NCI-H2029 treated with DMSO at 0.1 percent for 48 hours (cell line): ENCODE measurements around the gene RPS4Y1.
"Not testable (repeated sequence)": the region's sequence is repeated elsewhere in the genome, so short reads cannot be mapped to it uniquely, and the experiment has no call there.

Experiments used
- DNase-seq: peaks from one replicate; lab custom pipeline; 2025; lab: John Stamatoyannopoulos, UW

Gene RPS4Y1

DNA sequence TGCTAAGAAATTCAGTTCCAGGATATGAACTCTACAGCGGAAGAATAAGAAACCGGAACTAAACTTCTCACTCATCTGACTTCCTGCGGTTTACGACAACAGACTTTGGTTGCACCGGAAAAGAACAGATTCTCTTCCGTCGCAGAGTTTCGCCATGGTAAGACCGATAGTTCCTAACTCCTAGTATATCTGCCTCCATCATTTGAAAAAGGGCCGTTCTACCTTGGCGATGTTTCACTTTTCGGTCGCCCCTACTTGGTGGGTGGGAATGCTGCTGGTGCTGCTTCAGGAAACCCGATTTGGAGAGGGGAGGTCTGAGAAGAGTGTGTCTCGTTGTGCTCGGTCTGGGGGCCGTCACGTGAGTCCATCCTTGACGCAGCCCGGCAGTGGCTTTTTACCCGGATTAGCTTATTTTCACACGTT, at the start of gene RPS4Y1:
Gene RPS4Y1, plus strand, starts transcription at position 132 of the 423 bp plus-strand sequence. Its CDS starts 23 bp downstream, at position 155.
- DNase-seq, result no peak

DNA sequence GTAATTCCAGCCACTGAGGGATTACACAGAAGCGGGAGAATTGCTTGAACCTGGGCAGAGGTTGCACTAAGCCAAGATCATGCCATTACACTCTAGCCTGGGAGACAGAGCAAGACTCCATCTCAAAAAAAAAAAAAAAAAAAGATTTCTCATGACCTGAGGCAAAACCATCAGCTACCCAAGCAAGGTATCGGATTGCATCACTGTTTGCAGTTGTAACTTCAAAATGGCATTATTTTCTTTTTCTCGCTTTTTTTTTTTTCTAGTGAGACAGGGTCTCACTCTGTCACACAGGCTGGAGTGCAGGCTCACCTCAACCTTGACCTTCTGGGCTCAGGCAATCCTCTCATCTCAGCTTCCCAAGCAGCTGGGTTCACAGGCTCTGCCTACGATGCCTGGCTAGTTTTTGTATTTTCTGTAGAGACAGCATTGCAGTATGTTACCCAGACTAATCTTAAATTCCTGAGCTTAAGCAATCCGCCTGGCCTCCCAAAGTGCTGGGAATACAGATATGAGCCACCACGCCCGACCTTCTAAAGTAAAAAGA, 44.4 kb upstream of the RPS4Y1 start:
- no peak for DNase-seq

DNA sequence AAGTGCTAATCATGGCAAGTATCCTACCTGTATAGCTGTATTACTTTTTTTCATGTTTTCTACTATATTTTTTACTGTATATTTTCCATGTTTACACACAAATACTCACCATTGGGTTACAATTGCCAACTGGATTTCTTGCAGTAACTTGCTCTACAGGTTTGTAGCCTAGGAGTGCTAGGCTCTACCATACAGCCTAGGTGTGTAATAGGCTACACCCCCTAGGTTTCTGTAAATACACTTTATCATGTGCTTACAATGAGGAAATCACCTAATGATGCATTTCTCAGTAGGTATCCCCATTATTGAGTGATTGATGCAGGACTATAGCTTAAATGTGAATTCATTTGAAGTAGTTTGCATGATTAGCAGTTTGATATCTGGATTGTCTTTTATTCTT, 43.4 kb upstream of the RPS4Y1 start:
- DNase-seq, result no peak

DNA sequence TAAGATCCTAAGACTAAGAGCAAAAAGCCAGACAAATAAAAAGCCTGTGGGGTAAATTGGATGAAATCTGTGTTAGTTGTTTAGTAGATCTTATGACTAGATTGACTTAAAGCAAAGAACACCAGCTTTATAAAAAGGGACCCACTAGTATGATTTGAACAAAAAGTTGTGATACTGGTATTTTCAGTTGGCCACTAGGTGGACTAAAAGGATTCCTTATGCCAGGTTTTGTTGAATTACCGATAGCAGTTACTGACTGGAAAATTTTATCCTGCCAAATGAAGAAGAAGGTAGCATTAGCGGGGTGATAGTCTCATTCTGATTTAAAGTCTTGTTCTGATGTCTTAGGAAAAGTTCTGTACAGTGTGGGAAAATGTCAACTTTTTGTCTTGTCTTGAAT, 41.2 kb upstream of the RPS4Y1 start:
- no peak for DNase-seq

DNA sequence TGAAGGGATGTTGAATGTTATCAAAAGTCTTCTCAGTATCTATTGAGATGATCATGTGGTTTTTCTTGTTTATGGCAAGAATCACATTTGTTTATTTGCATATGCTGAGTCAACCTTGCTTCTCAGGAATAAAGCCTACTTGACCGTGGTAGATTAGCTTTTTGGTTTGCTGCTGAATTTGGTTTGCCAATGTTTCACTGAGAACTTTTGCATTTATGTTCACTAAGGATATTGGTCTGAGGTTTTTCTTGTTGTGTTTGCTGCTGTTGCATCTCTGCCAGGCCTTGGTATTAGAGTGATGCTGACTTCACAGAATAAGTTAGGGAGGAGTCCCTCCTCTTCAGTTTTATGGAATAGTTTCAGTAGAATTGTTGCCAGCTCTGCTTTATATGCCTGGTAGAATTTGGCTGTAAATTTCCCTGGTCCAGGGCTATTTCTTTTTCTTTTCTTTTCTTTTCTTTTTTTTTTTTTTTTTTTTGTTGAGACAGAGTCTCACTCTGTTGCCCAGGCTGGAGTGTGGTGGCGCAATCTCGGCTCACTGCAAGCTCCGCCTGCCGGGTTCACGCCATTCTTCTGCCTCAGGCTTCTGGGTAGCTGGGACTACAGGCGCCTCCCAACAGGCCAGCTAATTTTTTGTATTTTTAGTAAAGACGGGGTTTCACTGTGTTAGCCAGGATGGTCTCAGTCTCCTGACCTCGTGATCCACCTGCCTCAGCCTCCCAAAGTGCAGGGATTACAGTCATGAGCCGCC, 24.1 kb upstream of the RPS4Y1 start:
- not testable (repeated sequence) for DNase-seq

DNA sequence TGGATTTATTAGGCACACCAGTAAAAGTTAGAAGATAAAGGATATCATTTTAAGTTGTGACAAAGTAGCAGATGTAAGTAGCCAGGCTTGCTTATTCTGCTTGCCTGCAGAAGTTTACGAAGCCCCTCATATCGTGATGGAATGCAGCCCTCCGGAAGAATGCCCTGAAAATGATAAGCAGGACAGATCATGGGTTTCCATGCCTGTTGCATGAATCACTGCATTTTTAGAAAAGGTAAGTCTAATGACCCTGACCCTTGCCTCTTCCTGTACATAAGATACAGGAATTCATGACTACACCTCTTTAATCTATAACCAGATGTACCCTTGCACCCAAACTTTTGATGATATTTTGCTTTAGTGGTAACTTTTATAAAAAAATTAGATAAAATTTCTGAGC, 16.9 kb upstream of the RPS4Y1 start:
- DNase-seq, result no peak

DNA sequence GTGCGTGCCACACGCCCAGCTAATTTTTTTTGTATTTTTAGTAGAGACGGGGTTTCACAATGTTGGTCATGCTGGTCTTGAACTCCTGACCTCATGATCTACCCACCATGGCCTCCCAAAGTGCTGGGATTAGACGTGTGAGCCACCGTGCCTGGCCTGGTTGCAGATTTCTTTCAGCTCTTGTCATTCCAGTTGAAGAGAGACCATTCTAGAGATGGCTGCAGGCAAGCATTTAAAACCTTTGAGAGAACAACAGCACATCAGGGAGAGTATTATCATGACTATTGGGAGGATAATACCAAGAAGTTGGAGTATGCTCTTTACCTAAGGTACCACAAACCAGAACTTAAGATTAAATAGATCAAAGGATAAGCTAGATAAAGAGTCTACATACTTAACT, 12.9 kb upstream of the RPS4Y1 start:
- no peak for DNase-seq

DNA sequence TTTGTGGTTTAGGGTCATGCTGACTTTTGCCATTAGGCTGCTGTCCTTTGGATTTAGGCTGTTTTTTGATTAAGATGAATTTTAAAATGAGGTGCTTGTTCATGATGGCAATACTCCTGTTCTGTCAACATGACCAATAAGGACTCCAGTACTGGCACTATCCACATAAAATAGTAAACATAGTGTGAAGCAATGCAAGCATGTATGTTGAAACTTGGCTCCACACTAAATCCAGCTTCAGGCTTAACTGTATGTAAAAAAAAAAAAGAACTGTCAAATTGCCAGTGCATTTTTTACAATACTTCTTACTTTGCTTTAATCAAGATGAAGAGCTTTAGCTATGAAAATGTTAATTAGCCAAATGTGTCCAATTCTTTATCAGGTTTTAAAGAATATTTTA, 6.2 kb upstream of the RPS4Y1 start:
- no peak for DNase-seq

DNA sequence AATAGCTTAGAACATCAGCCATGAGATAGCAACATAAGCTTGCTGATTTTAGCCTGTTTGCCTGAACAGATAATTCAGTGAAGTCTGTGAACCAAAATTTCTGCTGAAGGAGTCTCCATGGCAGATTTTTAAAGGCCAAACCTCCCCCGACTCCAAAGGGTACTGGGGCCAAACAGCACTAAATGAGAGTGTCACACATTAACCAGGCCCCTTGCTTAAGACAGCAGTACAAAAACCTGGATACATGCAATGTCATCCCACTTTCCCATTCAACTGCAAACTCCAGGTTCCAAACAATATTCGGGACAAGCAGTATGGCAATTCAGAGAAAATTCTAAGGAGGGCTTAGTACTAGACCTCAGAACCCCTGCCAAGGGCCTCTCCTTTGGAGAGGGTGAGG, 4.3 kb upstream of the RPS4Y1 start:
- no peak for DNase-seq

DNA sequence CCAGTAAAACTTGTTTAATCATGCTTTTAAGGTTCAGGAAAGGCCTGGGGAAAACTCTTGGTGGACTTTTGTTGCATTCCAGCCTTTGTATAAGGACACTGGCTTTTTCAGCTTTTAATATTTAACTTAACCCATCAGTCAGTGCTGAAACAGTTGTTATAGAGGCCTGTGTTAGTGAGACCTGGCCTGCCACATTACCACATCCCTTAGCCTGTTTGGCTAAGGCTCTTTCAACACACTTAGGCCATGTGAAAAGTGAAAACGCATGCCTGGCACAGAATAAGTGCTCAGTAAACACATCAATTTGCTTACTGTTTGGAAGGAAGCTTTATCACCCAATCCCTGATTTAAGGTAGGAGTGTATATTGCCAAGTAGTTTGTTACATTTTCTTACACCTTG, 3.5 kb upstream of the RPS4Y1 start:
- DNase-seq, result no peak

DNA sequence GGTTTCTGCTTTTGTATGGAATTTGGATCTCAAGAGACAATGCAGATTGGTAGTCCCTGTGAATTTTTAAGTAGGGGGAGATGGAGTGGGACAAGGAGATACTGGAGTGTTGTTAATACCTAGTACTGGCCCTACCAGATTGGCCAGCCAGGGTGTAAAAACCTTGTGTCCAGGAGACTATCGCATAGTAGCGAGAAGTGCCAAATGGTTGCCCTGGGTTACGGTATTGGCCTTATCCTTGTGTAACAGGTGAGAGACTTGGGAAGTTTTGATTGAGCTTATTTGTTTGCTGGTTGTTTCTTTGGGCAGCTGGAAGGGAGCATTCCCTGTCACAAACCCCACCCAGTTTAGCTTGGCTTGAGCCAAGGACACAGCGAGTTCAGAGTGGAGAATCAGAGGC, 5.4 kb downstream of the RPS4Y1 start:
- DNase-seq, result no peak

DNA sequence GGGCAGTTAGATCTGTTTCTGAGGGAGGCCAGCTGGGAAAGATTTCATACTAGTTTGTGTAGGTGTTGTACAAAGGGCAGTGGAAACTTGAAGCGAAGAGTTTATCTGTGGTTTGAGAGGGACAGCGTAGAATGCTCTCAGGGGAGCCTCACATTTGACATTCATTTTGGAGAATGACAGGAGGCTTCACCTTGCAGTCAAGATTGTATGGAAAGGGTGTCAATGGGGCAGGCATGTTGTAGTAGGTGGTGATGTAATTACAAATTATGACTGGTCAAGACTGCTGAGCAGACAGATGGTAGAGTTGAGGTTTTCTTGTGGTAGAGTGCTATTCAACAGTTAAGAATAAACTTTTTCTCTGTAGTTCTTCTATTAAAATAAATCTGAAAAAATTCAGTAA, 7.0 kb downstream of the RPS4Y1 start:
- no peak for DNase-seq

DNA sequence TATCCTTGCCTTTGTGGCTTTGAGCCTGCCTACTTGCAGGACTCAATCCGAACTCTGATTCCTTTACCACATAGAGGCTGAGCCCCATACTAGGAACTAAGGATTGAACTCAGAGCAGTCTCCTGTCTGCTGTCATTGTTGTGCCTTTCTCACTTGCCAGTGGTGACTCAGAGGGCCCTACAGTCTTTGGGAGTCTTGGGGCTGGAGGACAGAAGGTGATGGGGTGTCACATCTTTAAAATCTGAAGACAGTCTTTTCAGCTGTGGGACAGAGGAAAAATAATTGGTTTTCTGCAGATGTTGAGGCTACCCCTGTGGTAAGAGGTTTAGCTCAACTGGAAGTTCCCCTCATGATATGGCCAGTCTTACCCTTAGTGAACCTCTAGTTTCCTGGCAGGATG, 8.0 kb downstream of the RPS4Y1 start:
- no peak for DNase-seq

DNA sequence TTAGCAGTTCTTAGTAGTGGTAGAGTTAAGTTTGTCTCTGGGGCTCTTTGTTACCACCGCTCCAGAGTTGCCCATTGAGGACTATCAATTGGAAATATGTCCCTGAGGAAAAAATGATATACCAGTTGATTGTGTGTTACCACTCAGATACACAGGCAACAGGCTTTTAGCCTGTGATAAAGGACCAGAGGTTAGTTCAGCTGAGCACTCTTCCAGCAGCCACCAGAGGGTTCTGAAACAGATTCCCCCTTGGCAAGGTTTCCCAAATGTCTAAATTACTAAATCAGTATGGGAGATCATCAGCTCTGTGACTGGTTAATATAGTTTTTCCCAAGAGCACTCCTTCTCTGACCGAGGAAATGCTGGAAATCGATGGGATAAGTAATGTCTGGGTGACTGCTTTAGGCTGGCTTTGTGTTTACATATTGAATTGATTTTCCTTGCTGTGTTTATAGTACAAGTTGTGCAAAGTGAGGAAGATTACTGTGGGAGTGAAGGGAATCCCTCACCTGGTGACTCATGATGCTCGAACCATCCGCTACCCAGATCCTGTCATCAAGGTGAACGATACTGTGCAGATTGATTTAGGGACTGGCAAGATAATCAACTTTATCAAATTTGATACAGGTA, 12.9 kb downstream of the RPS4Y1 start:
- no peak for DNase-seq

DNA sequence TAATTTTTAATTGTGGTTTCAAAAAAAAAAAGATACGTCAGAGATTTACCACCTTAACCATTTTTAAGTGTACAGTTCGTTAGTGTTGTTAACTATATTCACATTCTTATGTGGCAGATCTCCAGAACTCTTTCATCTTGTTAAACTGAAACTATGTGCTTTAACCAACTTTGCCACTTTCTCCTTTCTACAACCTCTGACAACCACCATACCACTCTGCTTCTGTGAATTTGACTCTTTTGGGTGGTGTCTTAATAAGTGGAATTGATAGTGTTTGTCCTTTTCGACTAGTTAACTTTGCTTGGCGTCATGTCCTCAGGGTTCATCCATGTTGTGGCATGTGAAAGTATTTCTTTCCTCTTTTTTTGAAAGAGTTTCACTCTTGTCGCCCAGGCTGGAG, 15.7 kb downstream of the RPS4Y1 start:
- no peak for DNase-seq

DNA sequence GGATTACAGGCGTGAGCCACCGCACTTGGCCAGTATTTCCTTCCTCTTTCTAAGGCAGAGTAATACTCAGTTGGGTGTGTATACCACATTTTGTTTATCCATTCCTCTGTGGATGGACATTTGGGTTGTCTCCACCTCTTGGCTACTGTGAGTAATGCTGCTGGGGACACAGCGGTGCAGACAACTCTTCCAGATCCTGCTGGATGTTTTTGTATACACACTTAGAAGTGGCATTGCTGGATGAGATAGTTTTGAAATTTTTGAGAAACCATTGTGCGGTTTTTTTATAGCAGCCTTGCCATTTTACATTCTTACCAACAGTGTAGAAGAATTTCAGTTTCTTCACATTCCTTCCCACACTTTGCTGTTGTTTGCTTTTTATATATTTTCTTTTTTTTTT, 16.3 kb downstream of the RPS4Y1 start:
- no peak for DNase-seq

DNA sequence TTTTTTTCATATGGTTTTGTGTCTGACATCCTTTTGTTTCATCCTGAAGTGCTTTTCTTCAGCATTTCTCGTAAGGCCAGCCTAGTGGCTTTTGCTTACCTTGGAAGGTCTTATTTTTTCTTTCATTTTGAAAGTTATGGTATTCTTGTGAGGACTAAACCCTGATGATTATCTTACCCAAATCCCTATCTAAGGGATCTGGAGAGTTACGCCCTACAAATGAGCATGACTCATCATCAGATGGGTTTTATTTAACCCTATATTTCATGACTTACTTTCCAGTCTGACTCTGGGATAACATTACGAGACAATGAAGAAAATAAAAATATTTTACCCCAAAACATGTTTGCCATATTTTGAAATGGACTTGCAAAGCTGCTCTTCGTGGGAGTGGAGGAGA, 18.4 kb downstream of the RPS4Y1 start:
- DNase-seq, result no peak

DNA sequence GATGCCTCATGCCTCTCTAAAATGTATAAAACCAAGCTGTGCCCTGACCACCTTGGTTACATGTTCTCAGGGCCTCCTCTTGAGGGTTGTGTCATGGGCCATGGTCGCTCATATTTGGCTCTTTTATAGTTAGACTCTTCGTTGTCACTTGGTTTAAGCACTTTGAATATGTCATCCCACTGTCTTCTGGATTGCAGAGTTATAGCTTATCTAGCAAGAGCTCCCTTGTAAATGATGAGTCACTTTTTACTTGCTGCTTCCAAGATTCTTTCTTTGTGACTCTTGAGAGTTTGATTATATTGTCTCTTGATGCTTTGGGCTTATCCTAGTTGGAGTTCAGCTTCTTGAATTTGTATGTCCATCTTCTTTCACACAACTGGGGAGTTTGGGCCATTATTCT, 19.1 kb downstream of the RPS4Y1 start:
- no peak for DNase-seq

DNA sequence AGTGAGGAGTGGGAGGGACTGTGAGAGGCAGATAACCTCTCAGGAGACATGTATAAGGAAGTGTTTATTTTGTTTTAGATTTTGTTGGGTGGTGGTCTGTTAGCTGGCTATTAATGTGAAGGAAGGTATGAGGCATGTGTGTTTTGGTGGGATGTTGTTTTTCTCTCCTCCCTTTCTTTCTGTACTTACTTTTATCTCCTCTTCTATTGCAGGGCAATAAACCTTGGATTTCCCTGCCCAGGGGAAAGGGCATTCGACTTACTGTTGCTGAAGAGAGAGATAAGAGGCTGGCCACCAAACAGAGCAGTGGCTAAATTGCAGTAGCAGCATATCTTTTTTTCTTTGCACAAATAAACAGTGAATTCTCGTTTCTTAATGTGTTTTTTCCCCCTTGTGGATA, 25.2 kb downstream of the RPS4Y1 start:
- no peak for DNase-seq

DNA sequence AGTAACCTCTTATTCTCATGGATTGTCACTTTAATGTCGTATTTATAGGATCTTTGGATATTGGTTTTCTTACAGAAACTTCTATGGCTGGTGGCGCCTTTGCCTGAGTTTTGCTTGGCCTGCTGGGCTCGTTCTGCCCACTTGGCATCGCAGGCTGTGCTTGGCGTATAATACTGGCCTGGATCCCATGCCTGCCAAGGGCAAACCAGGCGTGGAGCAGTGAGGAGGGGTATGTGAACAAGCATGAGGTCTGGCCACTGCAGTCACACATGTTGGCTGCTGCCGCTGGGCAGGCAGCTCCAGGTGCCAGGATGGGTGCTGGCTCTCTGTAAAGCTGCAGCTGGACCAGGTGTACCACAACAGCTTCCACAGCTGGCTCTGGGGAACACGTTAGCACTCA, 26.1 kb downstream of the RPS4Y1 start:
- no peak for DNase-seq

DNA sequence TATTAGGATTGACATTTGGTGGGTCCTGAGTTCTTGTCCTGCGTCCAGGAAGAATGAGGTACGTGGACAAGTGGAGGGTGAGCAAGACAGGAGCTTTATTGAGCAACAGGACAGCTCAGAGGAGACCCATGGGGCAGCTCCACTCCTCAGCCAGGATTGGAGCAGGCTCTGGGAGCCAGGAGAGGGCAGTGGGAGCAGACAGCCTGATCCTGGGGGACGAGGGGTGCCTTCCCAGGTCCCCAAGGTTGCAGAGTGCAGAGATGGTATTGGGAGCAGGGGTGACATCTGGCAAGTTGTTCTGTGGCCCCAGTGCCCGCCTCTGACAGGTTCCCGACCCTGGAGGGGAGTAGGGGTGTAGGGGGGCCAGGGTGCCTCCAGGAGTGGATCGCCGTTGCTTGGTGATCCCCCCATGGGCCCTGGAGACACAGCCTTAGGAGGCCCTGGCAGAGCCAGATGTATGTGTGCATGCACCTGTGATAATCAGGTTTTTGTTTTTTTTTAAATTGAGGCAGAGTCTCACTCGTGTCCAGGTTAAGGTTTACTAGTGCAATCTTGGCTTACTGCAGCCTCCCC, 26.7 kb downstream of the RPS4Y1 start:
- DNase-seq, result no peak

DNA sequence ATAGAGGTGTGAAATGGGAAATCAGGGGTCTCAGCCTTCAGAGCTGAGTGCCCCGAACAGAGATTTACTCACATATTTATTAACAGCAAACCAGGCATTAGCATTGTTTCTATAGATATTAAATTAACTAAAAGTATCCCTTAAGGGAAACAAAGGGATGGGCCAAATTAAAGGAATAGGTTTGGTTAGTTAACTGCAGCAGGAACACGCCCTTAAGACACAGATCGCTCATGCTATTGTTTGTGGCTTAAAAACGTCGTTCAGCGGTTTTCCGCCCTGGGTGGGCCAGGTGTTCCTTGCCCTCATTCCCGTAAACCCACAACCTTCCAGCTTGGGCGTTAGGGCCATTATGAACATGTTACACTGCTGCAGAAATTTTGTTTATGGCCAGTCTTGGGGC, 30.8 kb downstream of the RPS4Y1 start:
- DNase-seq, result not testable (repeated sequence)

DNA sequence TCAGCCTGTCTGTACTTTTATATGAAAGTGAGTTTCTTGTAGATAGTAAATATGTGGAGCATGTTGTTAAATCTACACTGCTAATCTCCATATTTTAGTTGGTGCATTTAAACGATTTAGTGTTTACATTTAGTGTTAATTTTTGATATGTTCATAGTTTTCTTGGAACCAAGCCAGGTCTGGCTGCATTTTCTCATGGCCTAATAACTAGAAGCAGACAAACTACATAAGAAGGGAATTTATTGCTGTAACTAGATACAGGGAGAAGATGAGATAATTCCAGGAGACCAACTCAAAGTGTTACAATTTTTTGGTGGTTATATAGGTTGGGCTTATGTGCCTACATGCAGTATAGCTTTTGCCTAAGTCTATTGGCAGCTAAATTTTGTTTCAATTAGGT, 32.8 kb downstream of the RPS4Y1 start:
- DNase-seq, result no peak
